ENCODE measurements around the gene RFX2.
"Not testable (repeated sequence)": the region's sequence is repeated elsewhere in the genome, so short reads cannot be mapped to it uniquely, and the experiment has no call there.

The RFX2 gene

GRCh38 chr19:5987077-5987818, 123.1 kb downstream of the RFX2 start:
- peak; percentile 74 for DNase-seq

GRCh38 chr19:5985837-5986236, 124.5 kb downstream of the RFX2 start:
- DNase-seq = not testable (repeated sequence)

DNA sequence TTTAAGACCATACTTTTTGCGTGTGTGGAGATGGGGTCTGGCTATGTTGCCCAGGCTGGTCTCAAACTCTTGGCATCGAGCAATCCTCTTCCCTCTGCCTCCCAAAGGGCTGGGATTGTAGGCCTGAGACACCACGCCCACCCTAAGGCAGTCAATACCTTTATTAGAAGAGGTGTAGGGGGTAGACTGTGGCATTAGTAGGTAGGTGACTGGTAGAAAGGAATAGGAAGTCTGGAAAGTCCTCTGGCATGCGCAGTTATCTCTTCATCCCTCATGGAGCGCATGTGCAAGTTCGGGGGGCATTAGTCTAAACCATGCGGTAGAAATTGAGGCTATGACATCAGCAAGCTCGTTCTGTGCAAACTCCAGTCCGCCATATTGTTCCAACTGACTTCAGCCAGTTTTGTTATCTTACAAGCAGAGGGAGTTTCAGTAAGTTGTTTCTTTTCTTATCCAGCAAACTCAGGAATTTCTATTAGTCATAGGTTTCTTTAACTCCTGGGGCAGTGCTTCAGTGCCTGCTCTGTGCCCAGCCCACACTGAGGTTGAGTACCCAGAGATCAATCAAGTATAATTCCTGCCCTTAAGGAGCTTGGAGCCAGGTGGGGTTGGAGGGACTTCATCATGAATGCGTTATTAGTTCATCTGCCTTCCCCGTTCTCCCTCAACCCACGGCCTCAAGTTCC, 125.1 kb downstream of the RFX2 start:
- DNase-seq = no peak

DNA sequence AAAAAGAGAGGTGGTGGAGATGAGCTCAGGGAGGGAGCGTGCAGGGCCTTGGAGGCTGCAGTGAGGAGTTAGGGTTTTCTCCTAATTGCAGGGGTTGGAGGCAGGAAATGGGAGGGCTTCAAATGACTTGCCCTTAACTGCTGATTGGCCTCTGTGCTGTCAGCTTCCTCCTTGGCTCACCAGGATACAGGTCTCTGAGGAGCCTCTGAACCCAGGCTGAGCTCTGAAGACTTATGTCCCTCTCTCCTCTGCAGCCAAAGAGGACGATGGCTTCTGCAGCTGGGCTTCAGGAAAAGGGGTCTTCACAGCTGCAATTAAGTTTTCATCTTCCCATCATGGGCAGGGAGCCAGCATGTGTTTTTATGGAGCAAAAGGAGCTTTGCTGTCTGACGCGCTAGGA, 125.7 kb downstream of the RFX2 start:
- no peak for DNase-seq

DNA sequence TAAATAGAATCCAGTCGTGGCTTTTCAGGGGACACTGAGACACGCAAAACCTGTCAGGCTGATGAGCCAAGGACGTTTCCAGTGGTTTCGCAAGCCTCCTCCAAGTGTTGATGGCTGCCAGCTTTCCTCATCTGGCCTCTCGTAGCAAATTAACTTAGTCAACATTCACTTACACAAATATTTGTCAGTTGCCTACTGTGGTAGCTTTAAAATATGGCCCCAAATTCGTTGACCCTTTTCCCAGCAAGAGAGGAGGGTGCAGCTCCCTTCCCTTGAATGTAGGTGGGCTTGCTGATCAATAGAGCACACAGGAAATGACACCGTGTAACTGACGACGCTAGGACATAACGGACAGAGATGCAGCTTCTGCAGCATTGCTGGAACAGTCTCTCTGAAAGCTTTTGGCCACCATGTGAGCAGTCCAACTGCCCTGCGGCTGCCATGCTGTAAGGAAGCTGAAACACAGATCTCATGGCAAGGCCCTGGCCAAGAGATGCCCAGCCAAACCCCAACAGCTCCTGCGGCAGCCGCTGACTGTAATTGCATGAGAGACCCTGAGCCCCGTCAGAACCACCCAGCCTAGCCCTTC, 126.8 kb downstream of the RFX2 start:
- DNase-seq = no peak

DNA sequence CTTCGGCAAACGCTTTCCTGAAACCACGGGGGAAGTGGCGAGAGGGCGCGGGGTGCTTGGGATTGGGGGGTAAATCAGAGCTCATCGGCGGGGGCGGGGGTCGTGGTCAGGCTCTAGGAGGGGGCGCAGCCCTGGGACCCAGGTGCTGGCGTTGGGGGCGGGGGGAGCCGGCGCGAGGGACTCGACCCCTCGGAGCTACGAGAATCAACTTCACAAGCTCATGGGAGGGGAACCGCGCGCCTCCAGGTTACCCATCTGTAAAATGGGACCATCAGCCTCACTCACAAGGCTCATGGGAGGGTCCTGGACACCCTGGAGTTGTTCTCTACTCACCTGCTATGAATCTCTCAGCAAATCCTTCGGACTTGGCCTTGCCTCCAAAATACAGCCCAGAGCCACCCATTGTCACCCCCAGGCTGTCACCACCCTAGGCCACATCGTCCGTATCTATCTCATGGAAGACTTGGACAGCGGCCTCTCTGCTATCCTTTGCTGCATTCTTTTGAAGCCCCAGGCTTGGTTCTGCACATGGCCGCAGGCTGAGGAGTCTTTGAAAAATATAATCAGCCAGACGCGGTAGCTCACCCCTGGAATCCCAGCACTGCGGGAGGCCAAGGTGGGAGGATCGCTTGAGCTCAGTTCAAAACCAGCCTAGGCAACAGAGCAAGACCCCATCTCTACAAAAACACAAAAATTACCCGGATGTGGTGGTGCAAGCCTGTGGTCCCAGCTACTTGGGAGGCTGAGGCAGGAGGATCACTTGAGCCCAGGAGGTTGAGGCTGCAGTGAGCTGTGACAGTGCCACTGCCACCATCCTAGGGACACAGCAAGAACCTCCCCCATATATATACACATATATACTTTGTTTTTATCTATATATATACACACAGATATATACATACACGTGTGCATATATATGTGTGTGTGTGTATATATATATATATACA, 131.4 kb downstream of the RFX2 start:
- no peak for DNase-seq

- peak; percentile 98 for DNase-seq
Observed at GRCh38 chr19:5977785-5978605, 132.3 kb downstream of the RFX2 start, which contains the start of gene RANBP3. TSS of gene RANBP3 (minus strand) at chr19:5978140. CDS start at chr19:5978082, 58 bp downstream.

DNA sequence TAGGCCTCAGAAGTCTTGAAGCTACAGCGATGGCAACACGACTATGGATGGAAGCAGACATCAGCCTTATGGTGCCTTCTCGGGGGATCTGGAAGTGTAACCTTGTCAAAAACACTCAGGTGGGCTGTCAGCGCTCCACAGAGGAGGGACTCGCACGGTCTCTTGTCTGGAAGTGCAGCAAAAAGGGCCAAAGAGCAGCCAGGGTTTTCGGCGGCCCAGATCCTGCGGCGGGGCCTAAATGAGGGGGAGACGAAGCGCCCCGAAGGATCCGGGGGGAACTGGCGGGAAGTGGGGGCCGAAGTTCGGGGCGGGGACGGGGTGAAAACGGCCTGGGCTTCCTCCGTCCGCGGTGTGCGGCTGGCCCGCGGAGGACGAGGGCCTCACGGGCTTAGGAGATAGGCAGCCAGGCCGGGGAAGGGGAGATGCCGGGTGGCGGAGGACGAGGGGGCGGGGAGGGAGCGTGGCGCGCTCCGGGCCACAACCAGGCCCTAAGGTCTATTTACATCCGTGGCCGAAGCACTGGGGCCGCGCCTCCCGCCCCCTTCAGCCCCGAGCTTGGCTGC, 133.0 kb downstream of the RFX2 start:
- DNase-seq = no peak

DNA sequence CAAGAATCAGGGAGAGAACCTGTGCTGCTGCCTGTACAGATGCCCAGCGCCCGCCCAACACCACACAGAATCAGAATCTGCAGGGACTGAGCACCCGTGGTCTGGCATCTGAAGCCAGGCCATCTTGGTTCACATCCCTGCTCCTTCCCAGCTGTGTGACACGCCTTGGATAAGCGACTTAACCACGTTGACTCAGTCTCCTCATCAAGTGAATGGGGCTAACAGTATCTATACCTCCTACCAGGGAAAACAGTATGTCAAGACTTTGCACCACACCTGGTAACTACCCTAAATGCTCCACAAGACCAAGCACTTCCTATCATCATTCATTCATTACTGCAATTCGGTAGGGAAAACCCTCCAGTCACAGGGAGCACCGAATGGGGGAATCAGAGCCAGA, 133.5 kb downstream of the RFX2 start:
- no peak for DNase-seq

GRCh38 chr19:5975388-5975728, 134.9 kb downstream of the RFX2 start:
- no peak for DNase-seq

DNA sequence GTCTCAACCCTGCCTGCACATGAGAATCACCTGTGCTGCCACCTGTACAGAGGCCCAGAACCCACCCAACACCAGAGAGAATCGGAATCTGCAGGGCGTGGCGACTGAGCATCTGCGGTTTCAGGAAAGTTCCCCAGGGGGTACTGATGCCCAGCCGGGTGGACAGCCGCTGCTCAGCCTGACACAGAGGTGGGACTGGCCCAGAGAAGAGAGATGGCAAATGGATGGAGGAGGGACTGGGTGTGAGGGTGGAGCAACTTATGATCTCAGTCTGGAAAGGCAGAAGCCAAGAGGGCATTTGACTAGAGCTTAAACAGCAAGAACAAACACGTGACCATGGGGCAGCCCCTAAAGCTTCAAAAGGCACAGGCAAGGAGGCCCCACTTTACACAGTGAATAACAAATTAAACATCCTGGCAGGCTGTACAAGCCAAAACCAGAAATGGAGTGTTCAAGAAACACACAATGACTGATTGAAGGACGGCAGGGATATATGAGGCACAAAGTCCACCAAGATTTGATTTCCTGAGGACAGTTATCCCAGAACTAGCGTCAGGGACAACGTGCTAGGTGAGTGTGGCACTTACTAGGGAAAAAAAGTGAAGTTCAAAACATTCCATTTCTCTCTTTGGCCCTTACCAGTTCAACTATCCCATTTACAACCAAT, 135.4 kb downstream of the RFX2 start:
- peak; percentile 47 for DNase-seq

- no peak for DNase-seq
Observed at GRCh38 chr19:5973867-5974635, 136.2 kb downstream of the RFX2 start.

GRCh38 chr19:5973376-5973775, 136.9 kb downstream of the RFX2 start:
- DNase-seq = no peak

DNA sequence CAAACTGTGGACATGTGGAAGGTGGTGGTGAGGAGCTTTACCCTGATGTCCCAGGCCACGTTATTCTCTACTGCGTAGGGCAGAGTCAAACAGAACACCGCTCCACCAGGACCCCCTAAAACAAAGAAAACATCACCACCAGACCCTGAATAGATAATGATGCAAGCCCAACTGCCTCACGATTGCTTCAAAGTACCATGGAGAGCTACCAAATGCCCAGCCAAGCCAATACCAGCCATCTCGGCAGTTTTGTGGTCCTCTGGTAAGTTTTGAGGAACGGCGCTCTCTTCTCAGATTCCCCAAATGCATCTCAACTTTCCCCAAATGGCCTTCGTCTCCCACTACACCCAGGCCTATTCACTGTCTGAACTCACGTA, 138.0 kb downstream of the RFX2 start:
- DNase-seq = no peak

DNA sequence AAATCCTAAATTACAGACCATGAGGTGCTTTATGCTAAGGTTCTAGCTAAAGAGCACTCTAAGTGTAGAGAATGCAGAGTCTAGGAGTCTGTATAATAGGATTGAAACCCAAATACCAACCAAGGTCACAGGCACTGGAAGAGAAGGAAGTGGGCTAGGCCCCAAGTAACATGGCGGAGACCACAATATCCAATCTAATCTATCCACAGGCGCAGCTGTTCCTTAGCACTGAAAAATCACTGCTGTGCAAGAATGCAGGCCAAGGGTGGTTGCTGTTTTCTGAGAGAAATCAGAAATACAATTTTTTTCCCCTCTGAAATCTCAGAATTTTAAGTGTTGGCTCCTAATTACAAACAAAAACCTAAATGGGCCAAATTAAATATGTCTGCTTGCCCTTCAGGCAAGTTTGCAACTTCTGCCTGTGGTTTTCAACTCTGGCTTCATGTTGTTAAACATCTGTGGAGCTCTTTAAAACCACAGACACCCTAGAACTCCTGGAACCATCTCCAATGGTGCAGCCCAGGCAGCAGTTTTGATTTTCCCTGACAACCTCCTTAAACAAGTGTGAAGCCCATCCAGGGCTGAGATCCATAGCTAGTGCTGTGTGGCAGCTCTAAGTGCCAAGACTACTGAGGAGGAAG, 138.5 kb downstream of the RFX2 start:
- no peak for DNase-seq

- DNase-seq = no peak
Observed at GRCh38 chr19:5969476-5969875, 140.8 kb downstream of the RFX2 start.

DNA sequence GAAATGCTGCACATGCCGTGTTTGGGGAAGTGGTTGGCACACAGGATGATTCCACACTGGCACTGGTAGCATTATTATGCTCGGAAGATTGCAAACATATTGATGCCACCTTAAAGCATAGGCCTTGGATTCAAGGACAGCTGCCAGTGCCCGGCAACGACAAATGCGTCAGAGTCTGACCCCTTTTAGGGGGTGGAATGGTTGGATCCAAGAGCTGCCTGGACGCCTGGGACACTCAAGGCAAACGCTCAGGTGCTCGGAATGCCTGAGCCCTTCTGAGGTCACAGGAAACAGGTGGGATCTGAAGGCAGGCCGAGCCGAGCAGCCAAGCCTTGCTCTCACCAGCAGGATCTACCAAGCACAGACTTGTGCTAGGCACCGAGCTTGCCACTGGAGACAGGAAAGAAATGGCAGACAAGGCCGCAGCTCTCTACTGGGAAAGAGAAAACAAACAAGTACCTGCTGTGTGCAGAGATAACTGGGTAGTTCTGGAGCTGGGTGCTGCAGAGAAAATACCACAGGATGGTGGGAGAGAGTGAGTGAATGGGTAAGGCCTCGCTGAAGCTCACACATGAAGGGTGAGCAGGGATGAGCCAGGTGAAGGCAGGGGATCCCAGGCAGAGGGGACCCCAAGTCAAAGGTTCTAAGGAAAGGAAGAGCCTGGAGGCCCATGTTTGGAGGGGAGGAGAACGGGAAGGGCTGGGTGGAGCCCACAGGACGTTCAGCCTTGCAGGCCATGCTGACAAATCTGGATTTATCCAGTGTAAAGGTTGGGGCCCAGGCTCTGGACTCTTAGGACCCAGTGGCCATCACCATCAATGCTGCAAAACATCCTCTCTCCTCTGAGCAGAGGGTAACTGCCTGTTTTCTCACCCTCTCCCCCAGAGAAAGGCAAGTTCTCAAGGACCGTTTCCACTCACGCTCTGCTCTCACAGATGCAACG, 141.6 kb downstream of the RFX2 start:
- DNase-seq = no peak

GRCh38 chr19:5967994-5968430, 142.3 kb downstream of the RFX2 start:
- peak; percentile 62 for DNase-seq

- DNase-seq = no peak
Observed at GRCh38 chr19:5967571-5967970, 142.7 kb downstream of the RFX2 start.

All from activated CD4-positive, CD25-positive, alpha-beta regulatory T cell treated with anti-CD3 and anti-CD28 coated beads, Interleukin-2, amount 50 U/mL, for 72 hours (primary cell).